Esophagus squamous epithelium (tissue), 5 donors: ENCODE measurements around the gene EIF3K. TPM values are rescaled to one million over a fixed set of nuclear protein-coding genes. Genes with fewer than 3 reads are reported as not detected.

Source experiments
- DNase-seq: peaks from one replicate; lab custom pipeline; 2025; lab: John Stamatoyannopoulos, UW
- H3K27ac ChIP-seq, 4 donors: fragments of 200-600 bp; sonication (generic); one replicate each; pipeline ENCODE4 v1.5.1; 2016 to 2019; ENCODE audit warnings: mild to moderate bottlenecking in 1 of 4
- H3K27me3 ChIP-seq, 4 donors: fragments of 200-600 bp; sonication (generic); 1 replicate in 3 of 4; 2 replicates in 1 of 4; pipeline versions ENCODE4 v1.5.1 to v1.6.0; 2017 to 2021; ENCODE audit warnings: antibody characterized with exemption in 1 of 4
- H3K36me3 ChIP-seq, 3 donors: fragments of 200-600 bp; sonication (generic); one replicate each; pipeline ENCODE4 v1.5.1; 2016 to 2019
- H3K4me1 ChIP-seq, 3 donors: fragments of 200-600 bp; sonication (generic); one replicate each; pipeline ENCODE4 v1.5.1; 2017 to 2019
- H3K4me3 ChIP-seq, 4 donors: fragments of 200-600 bp; sonication (generic); 1 replicate in 3 of 4; 2 replicates in 1 of 4; pipeline ENCODE4 v1.5.1; 2016 to 2019; ENCODE audit warnings: mild to moderate bottlenecking in 2 of 4, moderate library complexity in 1 of 4
- H3K9me3 ChIP-seq, 3 donors: fragments of 200-600 bp; sonication (generic); one replicate each; pipeline ENCODE4 v1.5.1; 2016 to 2019
- POLR2A ChIP-seq, 4 donors: fragments of 450-650 bp; IDR thresholded peaks; one replicate each; pipeline ENCODE4 v1.6.1; 2017; ENCODE audit warnings: antibody characterized with exemption in 4 of 4, mild to moderate bottlenecking in 4 of 4, moderate library complexity in 3 of 4
- WGBS, 2 donors: methylation state at CpG; one replicate each; pipeline ENCODE4 v1.1.5; 2018; 5-methylcytosine and 5-hydroxymethylcytosine counted together
- intact Hi-C: fragments of 100-400 bp; cut with DNase I; formaldehyde crosslinking; loops from one replicate; pipeline ENCODE4 v1.15.0; 2022
- total RNA-seq, 4 donors: library from RNA; depleted of rRNA; stranded (reverse); fragments of >200 nt; gene quantifications; one replicate each; pipeline ENCODE4 v1.1.0, GENCODE V29; 2016
- TF ChIP-seq, protein P1 (sequence below), 6 experiments: fragments of 450-650 bp in 4 of 6; fragments of 200-600 bp in 2 of 6; sonication (generic) in 2 of 6; IDR thresholded peaks; one replicate each; pipeline ENCODE4 v1.5.1; 2016 to 2019; ENCODE audit warnings: antibody characterized with exemption in 6 of 6, mild to moderate bottlenecking in 4 of 6, moderate library complexity in 4 of 6
- donor health status: DM: yes; HTN: yes; CAD: no.

Gene EIF3K
- total RNA-seq, 4 donors from 2014 or later = 437 to 578 (median 516) TPM

DNA sequence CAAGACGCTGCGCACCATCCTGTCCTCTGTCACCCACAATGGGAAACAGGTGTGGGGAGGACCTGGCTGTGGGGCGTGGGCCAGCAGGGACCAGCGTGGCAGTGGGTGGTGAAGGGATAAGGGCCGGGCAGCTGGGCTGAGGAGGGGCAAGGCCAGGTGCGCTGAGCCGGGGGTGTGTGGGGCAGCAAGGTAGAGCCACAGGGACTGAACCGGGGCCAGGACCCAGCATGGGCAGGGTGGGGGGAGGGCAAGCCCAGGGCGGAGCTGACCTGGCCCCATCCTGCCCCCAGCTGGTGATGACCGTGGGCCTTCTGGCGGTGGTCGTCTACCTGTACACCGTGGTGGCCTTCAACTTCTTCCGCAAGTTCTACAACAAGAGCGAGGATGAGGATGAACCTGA is 38.9 kb upstream of the EIF3K start:
- H3K27ac ChIP-seq = no peak overlapping the region
- intact Hi-C loops = no loop called here
- no peak overlapping the region for H3K4me3 ChIP-seq
- H3K36me3 ChIP-seq = peaks cover 0 to 18% (median 0%) of the 10 kb centered on the region in 3 donors
- no peaks in the 10 kb centered on the region for H3K9me3 ChIP-seq
- TF ChIP-seq, protein P1, sequence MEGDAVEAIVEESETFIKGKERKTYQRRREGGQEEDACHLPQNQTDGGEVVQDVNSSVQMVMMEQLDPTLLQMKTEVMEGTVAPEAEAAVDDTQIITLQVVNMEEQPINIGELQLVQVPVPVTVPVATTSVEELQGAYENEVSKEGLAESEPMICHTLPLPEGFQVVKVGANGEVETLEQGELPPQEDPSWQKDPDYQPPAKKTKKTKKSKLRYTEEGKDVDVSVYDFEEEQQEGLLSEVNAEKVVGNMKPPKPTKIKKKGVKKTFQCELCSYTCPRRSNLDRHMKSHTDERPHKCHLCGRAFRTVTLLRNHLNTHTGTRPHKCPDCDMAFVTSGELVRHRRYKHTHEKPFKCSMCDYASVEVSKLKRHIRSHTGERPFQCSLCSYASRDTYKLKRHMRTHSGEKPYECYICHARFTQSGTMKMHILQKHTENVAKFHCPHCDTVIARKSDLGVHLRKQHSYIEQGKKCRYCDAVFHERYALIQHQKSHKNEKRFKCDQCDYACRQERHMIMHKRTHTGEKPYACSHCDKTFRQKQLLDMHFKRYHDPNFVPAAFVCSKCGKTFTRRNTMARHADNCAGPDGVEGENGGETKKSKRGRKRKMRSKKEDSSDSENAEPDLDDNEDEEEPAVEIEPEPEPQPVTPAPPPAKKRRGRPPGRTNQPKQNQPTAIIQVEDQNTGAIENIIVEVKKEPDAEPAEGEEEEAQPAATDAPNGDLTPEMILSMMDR (IDR thresholded peaks at IDR 0.05) = no peak
- no peak for DNase-seq
- 92% methylated on average over 2 to 11 of the region's 15 CpGs for WGBS, 2 donors
- H3K27me3 ChIP-seq = no peaks in the 10 kb centered on the region
- H3K4me1 ChIP-seq = peaks cover 0 to 18% (median 0%) of the 10 kb centered on the region in 3 donors

DNA sequence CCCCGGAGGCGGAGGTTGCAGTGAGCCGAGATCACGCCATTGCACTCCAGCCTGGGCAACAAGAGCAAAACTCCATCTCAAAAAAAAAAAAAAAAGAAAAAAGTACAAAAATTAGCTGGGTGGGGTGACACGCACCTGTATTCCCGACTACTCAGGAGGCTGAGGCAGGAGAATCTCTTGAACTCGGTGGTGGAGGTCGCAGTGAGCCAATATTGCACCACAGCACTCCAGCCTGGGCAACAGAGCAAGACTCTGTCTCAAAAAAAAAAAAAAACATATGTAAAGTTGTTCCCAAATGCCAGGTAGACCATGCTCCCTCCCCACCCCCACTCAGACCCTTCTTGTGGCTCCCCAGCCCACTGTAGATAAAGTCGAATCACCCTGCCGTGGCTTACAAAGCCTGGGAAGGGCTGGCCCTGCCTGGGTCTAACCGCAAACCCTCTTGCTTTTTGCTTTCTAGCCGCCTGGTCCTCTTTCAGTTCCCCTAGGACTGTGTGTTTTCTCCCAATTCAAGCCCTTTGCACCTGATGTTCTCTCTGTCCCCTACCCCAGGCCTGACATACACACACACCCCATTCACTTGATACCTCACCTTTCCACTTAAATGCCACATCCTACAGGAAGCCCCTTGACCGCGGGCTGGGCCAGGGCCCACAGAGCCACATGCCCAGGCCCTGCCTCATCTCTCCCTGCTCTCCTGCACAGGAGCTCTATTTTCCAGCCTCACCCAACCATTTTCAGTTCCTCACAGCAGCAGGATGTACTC is 35.6 kb upstream of the EIF3K start:
- 79 to 87% methylated on average over 12 to 14 of the region's 14 CpGs for WGBS, 2 donors
- no peaks in the 10 kb centered on the region for H3K27me3 ChIP-seq
- intact Hi-C loops = no loop called here
- no peak for DNase-seq
- no peak overlapping the region for H3K27ac ChIP-seq
- peaks cover 0 to 35% (median 0%) of the 10 kb centered on the region in 3 donors for H3K36me3 ChIP-seq
- no peaks in the 10 kb centered on the region for H3K9me3 ChIP-seq
- no peak overlapping the region for H3K4me3 ChIP-seq
- H3K4me1 ChIP-seq = peaks cover 0 to 18% (median 0%) of the 10 kb centered on the region in 3 donors
- TF ChIP-seq, protein P1 (IDR thresholded peaks at IDR 0.05) = no peak
- no peak for TF ChIP-seq POLR2A (IDR thresholded peaks at IDR 0.05)

DNA sequence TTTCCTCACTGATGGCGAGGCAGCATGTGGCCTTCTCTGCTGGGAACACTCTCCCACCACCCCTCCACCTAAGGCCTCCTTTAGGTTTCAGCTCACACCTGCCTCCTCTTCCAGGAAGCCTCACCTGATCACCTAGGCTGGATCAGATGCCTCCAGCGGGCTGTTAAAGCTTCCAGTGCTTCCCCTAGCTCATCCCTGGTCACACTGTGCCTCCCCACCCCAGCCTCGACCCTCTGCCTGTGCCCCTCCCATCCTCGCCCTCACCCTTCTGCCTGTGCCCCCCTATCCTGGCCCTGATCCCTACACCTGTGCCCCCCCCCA is 35.0 kb upstream of the EIF3K start:
- TF ChIP-seq POLR2A (IDR thresholded peaks at IDR 0.05) = no peak
- TF ChIP-seq, protein P1 (IDR thresholded peaks at IDR 0.05) = no peak

DNA sequence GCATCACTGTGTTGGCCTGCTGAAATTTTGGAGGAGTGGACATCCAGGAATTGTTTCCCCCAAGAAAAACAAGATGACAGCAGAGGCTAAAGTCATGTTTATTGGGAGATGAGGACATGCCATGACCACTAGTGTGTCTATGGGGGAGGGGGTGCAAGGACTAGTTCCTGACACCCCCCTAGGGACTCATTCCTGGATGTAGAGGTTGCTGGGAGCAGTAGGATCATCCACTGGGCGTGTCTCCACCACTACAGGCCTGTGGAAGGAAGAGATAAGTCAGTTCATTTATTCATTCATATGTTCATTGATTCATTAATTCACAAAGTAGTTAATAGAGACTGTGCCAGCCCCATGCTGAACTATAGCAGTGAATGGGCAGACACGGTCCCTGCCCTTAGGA is 31.4 kb upstream of the EIF3K start:
- TF ChIP-seq, protein P1 (IDR thresholded peaks at IDR 0.05) = no peak
- no peak for DNase-seq
- Histone ChIP-seq H3K4me1 (no peaks in the 10 kb centered on the region), H3K27ac (no peak overlapping the region), H3K36me3 (peaks cover 0 to 26% (median 0%) of the 10 kb centered on the region in 3 donors), H3K4me3 (no peak overlapping the region), H3K27me3 (peaks cover 0 to 9% (median 0%) of the 10 kb centered on the region in 4 donors), H3K9me3 (no peaks in the 10 kb centered on the region)
- 94 to 100% methylated on average over 2 of the region's 2 CpGs for WGBS, 2 donors
- intact Hi-C loops = no loop called here

More for the DNA sequence above, 35.0 kb upstream of the EIF3K start:
- DNase-seq = no peak
- WGBS, 2 donors = 79 to 82% methylated on average over 3 to 4 of the region's 4 CpGs
- H3K4me3 ChIP-seq = no peak overlapping the region
- H3K36me3 ChIP-seq = peaks cover 0 to 35% (median 0%) of the 10 kb centered on the region in 3 donors
- no peaks in the 10 kb centered on the region for H3K27me3 ChIP-seq
- peaks cover 0 to 16% (median 0%) of the 10 kb centered on the region in 3 donors for H3K4me1 ChIP-seq
- no peak overlapping the region for H3K27ac ChIP-seq
- H3K9me3 ChIP-seq = no peaks in the 10 kb centered on the region
- intact Hi-C loops = no loop called here

DNA sequence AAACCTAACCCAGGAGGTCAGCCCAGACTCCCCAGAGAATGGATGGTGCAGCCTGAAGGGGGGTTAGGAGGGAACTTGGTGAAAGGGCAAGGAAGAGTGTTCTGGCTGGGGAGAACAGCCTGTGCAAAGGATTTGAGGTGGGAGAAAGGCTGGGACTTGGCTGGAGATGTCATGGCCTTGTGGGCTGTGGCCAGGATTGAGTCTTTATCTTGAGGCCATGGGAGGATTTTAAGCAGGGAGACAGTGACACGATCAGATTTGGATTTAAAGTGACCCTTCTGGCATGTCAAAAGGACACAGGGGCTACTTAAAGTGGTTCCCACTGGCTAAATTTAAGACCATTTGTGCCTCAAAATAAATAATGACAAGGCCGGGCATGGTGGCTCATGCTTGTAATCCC is 30.9 kb upstream of the EIF3K start:
- TF ChIP-seq, protein P1 (IDR thresholded peaks at IDR 0.05) = no peak
- no peak for TF ChIP-seq POLR2A (IDR thresholded peaks at IDR 0.05)
- Histone ChIP-seq H3K27ac (no peak overlapping the region), H3K27me3 (peaks cover 0 to 11% (median 0%) of the 10 kb centered on the region in 4 donors), H3K36me3 (peaks cover 0 to 22% (median 0%) of the 10 kb centered on the region in 3 donors), H3K4me3 (no peak overlapping the region), H3K4me1 (no peaks in the 10 kb centered on the region), H3K9me3 (no peaks in the 10 kb centered on the region)
- no peak for DNase-seq
- intact Hi-C loops = no loop called here
- 45 to 86% methylated on average over 2 of the region's 2 CpGs for WGBS, 2 donors
